ENCODE results near the gene CIPC.

CIPC gene

GRCh38 chr14:77097700-77098528, at the start of gene CIPC:
CIPC (plus strand) TSS chr14:77098258; CDS start chr14:77105709, 7,451 bp downstream.
- peak; percentile 100 for DNase-seq

- no peak for DNase-seq
Observed at GRCh38 chr14:77051116-77051515, 46.9 kb upstream of the CIPC start.

- DNase-seq: no peak
Observed at GRCh38 chr14:77052281-77053044, 45.6 kb upstream of the CIPC start.

GRCh38 chr14:77053046-77053841, 44.8 kb upstream of the CIPC start:
- peak; percentile 79 for DNase-seq

- no peak for DNase-seq
Observed at GRCh38 chr14:77055306-77055705, 42.8 kb upstream of the CIPC start.

- DNase-seq: no peak
Observed at GRCh38 chr14:77055981-77056380, 42.1 kb upstream of the CIPC start.

DNA sequence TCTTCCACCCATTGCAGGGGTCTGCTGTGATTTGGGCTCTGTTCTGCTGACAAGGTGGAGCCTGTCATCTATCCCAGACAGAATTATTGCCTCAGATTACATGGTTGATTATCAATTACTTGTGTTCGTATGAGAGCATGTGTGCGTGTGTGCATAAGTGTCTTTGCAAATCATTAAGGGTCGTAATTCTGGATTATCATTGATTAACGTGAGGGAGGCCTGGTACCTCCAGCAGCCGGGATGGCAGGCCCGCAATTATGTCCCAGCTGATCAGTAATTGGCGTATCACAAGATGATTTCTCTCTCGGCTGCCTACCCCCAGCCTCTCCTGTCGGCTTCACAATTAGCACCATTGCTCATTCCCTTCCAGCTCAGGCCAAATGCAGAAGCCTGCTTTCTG, 39.9 kb upstream of the CIPC start:
- no peak for DNase-seq

GRCh38 chr14:77058785-77059184, 39.3 kb upstream of the CIPC start:
- no peak for DNase-seq

DNA sequence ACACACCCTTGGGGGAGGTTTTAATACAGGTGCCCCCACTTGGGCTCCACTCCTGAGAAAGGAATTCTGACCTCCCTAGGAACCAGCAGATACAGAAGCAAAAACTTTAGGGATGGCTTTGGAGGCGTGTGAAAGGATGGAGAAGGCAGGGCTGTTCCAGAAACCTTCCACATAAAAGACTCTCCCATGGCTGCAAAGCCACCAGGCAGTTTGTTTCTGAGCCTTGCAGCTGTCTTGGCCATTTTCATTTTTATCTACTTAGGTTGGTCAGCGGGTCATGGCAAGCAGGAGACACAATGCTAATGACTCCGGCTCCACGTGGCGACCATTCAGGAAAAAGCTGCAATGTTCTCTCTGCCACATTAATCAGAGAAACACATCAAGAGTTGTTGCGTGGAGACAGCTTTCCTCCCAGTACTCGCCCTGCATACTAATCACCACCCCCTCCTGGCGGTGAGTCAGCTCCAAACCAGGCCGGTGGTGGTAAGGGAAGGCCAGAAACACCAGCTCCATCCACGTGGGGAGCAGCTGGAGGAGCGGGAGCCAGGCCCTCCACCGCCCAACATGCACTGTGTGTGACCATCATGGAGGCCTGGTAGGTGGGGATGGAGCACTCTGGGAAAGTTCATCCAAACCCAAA, 38.7 kb upstream of the CIPC start:
- peak; percentile 23 for DNase-seq

DNA sequence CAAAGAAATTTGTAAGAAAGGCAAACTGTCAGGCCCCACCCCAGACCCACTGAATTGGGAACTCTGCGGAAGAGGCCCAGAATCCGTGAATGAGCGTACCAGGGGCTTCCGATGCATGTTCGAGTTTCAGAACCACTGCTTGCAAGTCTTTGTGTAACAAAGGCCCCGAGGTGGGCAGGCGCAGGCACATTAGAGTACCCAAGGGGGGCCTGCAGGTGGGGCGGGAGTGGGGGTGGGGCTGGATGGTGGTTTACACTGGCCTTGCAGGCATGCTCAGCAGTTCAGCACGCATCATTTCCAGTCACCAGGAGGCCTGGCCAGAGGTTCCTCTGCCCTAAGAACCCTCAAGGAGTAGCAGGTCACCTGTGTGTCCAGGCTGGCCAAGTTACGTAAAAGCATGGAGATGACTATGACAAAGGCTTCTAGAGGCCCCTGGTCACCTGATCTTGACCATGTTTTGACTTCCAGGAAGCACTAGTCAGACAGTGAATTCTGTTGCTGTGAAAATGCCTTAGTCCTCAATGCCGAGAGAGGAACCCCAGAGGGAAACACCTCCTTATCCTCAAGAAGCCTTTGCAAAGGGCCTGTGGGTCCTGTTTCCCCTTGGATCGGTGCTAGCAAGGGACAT, 36.3 kb upstream of the CIPC start:
- no peak for DNase-seq

DNA sequence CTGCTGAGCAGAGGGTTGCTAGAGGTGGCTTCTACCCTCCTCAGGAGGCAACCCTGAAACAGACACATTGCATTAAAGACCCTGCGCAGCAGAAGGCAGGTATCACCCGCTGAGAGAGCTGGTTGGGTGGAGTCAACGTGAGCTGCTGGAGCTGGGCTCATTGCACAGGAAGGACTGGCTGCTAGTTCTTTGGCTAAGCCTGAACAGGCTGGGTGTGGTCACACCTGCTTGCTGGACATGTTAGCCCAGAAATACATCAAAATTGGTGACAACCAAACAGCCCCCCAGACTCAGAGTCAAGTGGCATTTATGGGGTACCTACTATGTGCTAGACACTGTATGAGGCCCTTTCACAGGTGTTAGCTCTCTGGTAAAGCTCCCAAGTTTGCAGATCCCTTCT, 35.8 kb upstream of the CIPC start:
- no peak for DNase-seq

DNA sequence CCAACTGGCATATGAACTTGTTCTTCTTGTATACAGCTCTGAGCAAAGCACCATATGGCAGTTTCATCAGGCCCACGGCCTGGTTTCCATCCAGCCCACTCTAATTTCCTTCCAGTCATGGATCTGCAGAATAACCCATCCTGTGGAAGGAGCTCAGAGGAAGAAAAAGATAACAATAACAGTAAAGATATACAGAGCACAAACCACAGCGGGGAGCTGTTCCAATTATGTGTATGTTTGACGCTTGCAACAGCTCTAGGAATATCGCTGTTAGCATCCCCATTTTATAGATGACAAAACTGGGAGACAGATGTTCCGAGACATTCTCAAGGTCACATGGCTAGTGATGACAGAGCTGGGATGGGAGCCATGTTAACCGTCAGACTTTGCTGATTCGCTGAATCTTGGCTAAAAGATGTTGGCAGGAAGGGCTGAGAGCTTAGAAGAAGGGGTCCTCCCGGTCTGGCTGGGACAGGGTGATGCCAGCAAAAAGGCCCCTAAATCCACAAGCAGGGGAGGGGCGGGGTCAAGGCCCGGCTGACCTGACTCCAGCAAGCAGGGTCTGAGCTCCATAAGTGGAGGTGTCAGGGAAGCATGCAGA, 34.4 kb upstream of the CIPC start:
- DNase-seq: no peak

GRCh38 chr14:77064521-77065178, 33.4 kb upstream of the CIPC start:
- DNase-seq: no peak

DNA sequence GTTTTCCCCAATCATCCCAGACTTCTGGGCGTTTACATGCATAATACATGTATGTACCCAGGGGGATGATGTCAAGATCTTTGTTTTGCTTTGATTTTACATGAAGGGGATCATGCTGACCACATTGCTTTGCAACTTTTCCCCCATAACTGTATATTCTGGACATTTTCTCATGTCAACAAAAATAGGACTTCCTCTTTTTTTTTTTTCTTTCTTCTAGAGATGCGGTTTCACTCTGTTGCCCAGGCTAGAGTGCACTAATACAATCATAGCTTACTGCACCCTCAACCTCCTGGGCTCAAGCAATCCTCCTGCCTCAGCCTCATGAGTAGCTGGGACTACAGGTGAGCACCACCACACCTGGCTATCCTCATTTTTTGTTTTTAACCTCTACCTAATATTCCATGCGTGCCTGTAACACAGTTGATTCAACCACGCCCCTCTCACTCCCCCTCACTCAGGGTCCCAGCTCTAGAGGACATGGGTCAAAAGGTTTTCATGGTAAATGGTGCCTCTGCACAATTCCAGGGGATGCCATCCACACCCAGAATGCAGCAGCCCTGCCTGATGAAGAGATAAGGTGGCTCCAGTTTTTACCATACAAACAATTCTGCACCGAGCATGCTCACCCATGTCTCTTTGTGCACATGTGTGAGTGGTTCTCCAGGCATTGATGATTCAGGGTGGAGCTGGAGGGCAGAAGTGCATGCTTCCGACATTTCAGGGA, 32.0 kb upstream of the CIPC start:
- DNase-seq: no peak

GRCh38 chr14:77066578-77067172, 31.4 kb upstream of the CIPC start:
- no peak for DNase-seq

GRCh38 chr14:77067632-77068516, 30.2 kb upstream of the CIPC start:
- DNase-seq: peak; percentile 46

DNA sequence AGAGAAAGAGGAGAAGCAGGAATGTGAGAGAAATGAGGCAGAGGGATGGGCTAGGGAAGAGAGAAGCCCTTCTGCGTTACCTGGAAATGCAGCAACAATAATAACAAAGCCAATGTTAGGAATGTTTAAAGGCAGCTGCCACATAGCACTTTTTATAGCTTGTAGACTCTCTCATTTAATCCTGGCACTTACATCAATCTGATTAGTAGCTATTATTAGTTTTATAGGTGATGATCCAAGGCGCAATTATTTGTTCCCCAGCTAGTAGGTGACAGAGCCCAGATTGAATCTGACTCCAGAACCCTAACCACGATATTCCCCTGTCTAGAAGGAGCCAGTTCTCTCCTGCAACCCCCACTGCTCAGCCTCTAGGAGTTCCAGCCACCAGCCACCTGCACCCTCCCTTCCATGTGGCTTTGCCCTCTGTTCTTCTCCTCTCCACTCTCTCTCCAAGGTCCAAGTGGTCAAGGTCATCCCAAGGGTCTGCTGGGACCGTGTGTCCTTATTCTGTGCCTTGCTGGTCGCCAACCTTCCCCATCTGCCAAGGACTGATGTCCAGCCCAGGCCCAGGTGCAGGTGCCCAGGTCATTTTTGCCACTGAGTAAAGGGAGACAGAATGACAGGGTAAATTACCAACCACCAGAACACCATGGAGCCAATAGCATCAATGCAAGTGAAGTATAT, 29.4 kb upstream of the CIPC start:
- DNase-seq: no peak

DNA sequence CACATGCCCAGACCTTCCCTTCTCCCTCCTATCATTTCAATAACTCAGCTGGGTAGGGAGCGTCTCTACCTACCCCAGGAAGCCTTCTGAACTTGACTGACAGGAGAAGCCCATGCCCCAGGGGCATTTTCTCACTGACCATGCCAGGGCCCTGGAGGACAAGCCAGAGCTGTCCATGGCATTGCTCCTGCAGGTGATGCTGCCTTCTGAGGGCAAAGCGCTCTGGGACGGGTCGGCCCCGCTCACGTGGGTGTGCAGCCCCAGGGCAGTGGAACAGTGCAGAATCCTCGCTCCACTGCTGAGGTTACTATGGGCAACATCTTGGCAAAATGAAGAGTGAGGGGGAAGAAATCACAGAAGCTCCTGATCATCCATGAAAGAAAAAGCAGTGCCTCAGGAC, 28.5 kb upstream of the CIPC start:
- DNase-seq: no peak
